Measurements from ENCODE around the gene ATP8B4.

GRCh38 chr15:50117431-50118027 is 1.5 kb downstream of the ATP8B4 start:
- no peak for TF ChIP-seq CTCF (IDR thresholded peaks at IDR 0.05)
- no peak for TF ChIP-seq GABPA (IDR thresholded peaks at IDR 0.05; ENCODE audit: low read depth)
- no peak for TF ChIP-seq CHD2 (IDR thresholded peaks at IDR 0.05; ENCODE audit: low read length, partially characterized antibody)
- no peak for TF ChIP-seq SIN3A (IDR thresholded peaks at IDR 0.05; ENCODE audit: borderline replicate concordance, low read depth, low read length)

All from SK-N-SH (cell line).